PC-9 (cell line): ENCODE measurements around the gene NINL.

Source experiments
- CTCF ChIP-seq: fragments of 200-600 bp; sonication (generic); conservative IDR thresholded peaks from 2 replicates; pipeline ENCODE4 v1.6.1; 2017; ENCODE audit warnings: mixed run types, antibody characterized with exemption, mild to moderate bottlenecking, moderate library complexity
- EZH2 ChIP-seq: fragments of 200-600 bp; sonication (generic); IDR thresholded peaks from 2 replicates; pipeline ENCODE4 v1.8.0; 2017; ENCODE audit warnings: antibody characterized with exemption, low read depth

- TF ChIP-seq CTCF = no peak
- TF ChIP-seq EZH2 = no peak
Observed at GRCh38 chr20:25408890-25409289, 176.4 kb downstream of the NINL start.
